K562 (cell line): ENCODE data around the gene HHIPL2. TPM values are rescaled to one million over a fixed set of nuclear protein-coding genes. Genes with fewer than 3 reads are reported as not detected.
A peak's percentile ranks its signal among the peaks of the same experiment; 100 is the strongest.

ENCODE experiments used
- CCAR2 ChIP-seq: fragments of 200-400 bp; formaldehyde crosslinking; IDR thresholded peaks from 2 replicates; pipeline ENCODE4 v1.6.1; 2017; ENCODE audit warnings: mild to moderate bottlenecking, low read depth, low read length
- HDAC2 ChIP-seq: fragments of 450-650 bp; IDR thresholded peaks from 2 replicates; pipeline ENCODE4 v1.6.1; 2016; ENCODE audit warnings: mild to moderate bottlenecking
- MNT ChIP-seq, 2 experiments: fragments of 450-650 bp; conservative IDR thresholded peaks; 2 replicates each; pipeline ENCODE4 v1.6.1; 2017; ENCODE audit warnings: mild to moderate bottlenecking in 2 of 2, moderate library complexity in 2 of 2
- NFIC ChIP-seq: fragments of 450-650 bp; IDR thresholded peaks from 2 replicates; pipeline ENCODE4 v1.6.1; 2017; ENCODE audit warnings: mild to moderate bottlenecking, inconsistent platforms
- PRDM10 ChIP-seq: fragments of 450-650 bp; IDR thresholded peaks from 2 replicates; pipeline ENCODE4 v1.6.1; 2018; ENCODE audit not compliant: partially characterized antibody
- TBP ChIP-seq: optimal IDR thresholded peaks from 2 replicates; pipeline ENCODE3; 2011; ENCODE audit warnings: low read depth, low read length, improper control_type of control experiment
- TEAD1 ChIP-seq, 2 experiments: fragments of 450-650 bp in 1 of 2; sonication (generic) in 1 of 2; formaldehyde crosslinking; IDR thresholded peaks; 2 replicates each; pipeline versions ENCODE4 v1.4.0 to v1.8.0; 2020 to 2022; ENCODE audit warnings: mild to moderate bottlenecking in 2 of 2, missing genetic modification reagents in 1 of 2
- TFAP4 ChIP-seq: sonication (generic); formaldehyde crosslinking; IDR thresholded peaks from 2 replicates; pipeline ENCODE4 v1.8.0; 2022; ENCODE audit warnings: missing genetic modification reagents, mild to moderate bottlenecking, moderate library complexity, borderline replicate concordance
- ZBTB2 ChIP-seq: fragments of 450-650 bp; IDR thresholded peaks from 2 replicates; pipeline ENCODE4 v1.6.1; 2016; ENCODE audit warnings: antibody characterized with exemption
- polyA plus RNA-seq, 8 experiments: library from polyadenylated mRNA; depleted of rRNA in 4 of 8; stranded (reverse) in 5 of 8; unstranded in 3 of 8; fragments of >200 nt; fragmentation: Nextera tagmentation in 2 of 8; fragmentation: Illumina TruSeq in 1 of 8; extraction: Ambion mirVana in 2 of 8; extraction: Trizol in 1 of 8; gene quantifications; 2 replicates each; pipeline versions ENCODE4 v1.2.1 to v1.2.3, GENCODE V29; 2011 to 2014; ENCODE audit warnings: inconsistent platforms in 1 of 8, missing spikeins in 1 of 8
- total RNA-seq, 7 experiments: library from RNA; depleted of rRNA in 6 of 7; stranded (reverse); fragments of >200 nt in 6 of 7; fragmentation: Illumina TruSeq in 2 of 7; extraction: Trizol in 2 of 7; gene quantifications; 2 replicates each; pipeline versions ENCODE4 v1.2.1 to v1.2.3, GENCODE V29; 2011 to 2021; ENCODE audit warnings: low replicate concordance in 1 of 7

The HHIPL2 gene
- total and polyA plus RNA-seq, 9 of the 15 experiments (the other 6 are each of a cell fraction or from before 2014, with no cell fraction given): 0.05 to 0.60 (median 0.20) TPM; not detected in 1

DNA sequence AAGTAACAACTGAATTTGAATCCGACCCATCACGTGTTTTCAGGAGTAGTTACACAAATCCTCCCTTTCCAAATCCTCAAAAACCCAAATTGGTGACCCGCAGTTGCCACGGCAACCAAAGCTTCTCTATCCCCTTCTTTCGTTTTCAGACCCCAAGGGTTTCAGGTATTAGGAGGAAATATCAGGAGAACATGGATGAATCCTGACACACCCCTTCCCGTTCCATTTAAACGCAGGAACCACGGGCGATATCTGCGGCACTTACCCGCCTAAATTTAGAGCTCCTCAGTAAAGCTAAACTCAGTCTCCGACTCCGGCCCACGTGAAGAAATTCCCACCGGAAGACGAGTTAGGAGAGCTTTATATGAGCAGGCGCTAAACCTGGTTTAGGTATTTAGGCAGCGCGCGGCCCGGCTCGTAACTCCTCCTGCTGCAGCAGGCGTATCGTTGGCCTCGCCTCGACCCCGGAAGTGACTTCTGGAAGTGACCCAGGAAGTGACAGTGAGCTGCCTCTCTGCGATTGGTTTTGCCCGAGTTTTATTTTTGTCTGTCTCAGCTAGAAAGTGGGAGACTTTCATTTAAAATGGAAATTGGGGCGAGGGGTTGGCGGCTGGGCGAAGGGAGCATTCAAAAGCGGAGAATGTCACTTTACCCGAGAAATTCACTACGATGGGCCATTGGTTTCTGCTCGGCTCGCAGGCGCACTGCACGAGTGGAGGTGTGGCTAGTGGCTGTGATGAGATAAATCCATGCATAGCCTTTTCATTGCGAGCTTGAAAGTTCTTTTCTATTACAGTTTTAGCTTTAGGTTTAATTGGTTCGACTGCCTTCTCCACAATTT, 41.8 kb upstream of the HHIPL2 start, which contains the start of gene TAF1A (continued):
- peak; percentile 66; the same call in 1 of the 2 replicates for TF ChIP-seq TFAP4 (CRISPR knock-in tag)
- TF ChIP-seq PRDM10: peak; percentile 95
- peak; percentile 87 to 94 for TF ChIP-seq MNT (conservative IDR thresholded peaks at IDR 0.05)
- peak; percentile 20 to 65; a peak in 2 of 4 replicates for TF ChIP-seq TEAD1 (CRISPR knock-in tag; IDR thresholded peaks at IDR 0.05)
- TF ChIP-seq HDAC2: peak; percentile 63
- TF ChIP-seq CCAR2: no peak
- TF ChIP-seq TBP: peak; percentile 83
- TF ChIP-seq NFIC: peak; percentile 46; the same call in 1 of the 2 replicates
- TF ChIP-seq ZBTB2: no peak; the same call in 1 of the 2 replicates
